AG10803 (cell line): ENCODE measurements around the gene SEMA6B.
"Not testable (repeated sequence)": the region's sequence is repeated elsewhere in the genome, so short reads cannot be mapped to it uniquely, and the experiment has no call there.

Experiments
- DNase-seq: peaks from one replicate; pipeline ENCODE4 v3.0.0; 2010; ENCODE audit warnings: low read depth
- H3K4me3 ChIP-seq: 2 replicates; pipeline ENCODE4 v1.5.1; 2011; ENCODE audit warnings: mild to moderate bottlenecking, low read length, control low read depth
- CTCF ChIP-seq: conservative IDR thresholded peaks from 2 replicates; pipeline ENCODE4 v1.5.1; 2011; ENCODE audit warnings: mild to moderate bottlenecking, low read length, control low read depth, inconsistent platforms

Gene SEMA6B

GRCh38 chr19:4600082-4600481, 40.6 kb upstream of the SEMA6B start:
- TF ChIP-seq CTCF = no peak
- no peak overlapping the region for H3K4me3 ChIP-seq
- DNase-seq = no peak

- no peak overlapping the region for H3K4me3 ChIP-seq
- TF ChIP-seq CTCF = no peak
- no peak for DNase-seq
Observed at GRCh38 chr19:4598712-4599111, 39.2 kb upstream of the SEMA6B start.

- no peak for TF ChIP-seq CTCF
- no peak overlapping the region for H3K4me3 ChIP-seq
- no peak for DNase-seq
Observed at GRCh38 chr19:4597975-4598671, 38.6 kb upstream of the SEMA6B start.

- H3K4me3 ChIP-seq = no peak overlapping the region
- no peak for DNase-seq
- TF ChIP-seq CTCF = no peak
Observed at GRCh38 chr19:4597278-4597974, 37.9 kb upstream of the SEMA6B start.

GRCh38 chr19:4596033-4596904, 36.8 kb upstream of the SEMA6B start:
- no peak for DNase-seq
- TF ChIP-seq CTCF = no peak
- H3K4me3 ChIP-seq = no peak overlapping the region

GRCh38 chr19:4595158-4595557, 35.7 kb upstream of the SEMA6B start:
- H3K4me3 ChIP-seq, DNase-seq: not testable (repeated sequence)

- no peak for DNase-seq
- no peak overlapping the region for H3K4me3 ChIP-seq
- TF ChIP-seq CTCF = no peak
Observed at GRCh38 chr19:4594201-4594600, 34.7 kb upstream of the SEMA6B start.
